ENCODE measurements around the gene MAML2. TPM values are rescaled to one million over a fixed set of nuclear protein-coding genes. Genes with fewer than 3 reads are reported as not detected.

Gene MAML2
- total RNA-seq, 1 experiment from 2014 or later, result 0.11 TPM

DNA sequence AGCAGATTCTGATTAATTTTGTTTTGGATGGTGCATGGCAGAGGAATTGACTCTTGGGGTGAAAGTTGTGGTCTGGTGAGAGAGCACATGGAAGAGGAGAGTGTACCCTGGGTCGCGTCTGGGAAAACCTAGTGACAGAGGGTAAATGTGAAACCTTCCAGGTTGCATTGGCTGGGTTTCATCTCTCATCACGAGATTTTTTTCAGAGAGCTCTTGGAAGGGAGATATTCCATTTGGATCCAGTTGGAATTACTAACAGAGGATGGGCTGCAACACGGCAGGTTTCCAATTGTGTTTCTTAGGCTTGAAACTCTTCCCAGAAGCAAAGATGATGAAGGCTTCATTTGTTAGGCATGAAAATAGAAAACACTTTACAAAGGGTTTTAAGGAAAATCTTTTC lies 309.4 kb downstream of the MAML2 start:
- Histone ChIP-seq H3K9me2 (replicated peaks; ENCODE audit: insufficient read depth, low read length) (no peaks in the 10 kb centered on the region), H3K36me3 (ENCODE audit: insufficient read depth, low read length) (no peaks in the 10 kb centered on the region), H3K4me2 (ENCODE audit: low read depth, low read length, poor library complexity, severe bottlenecking) (no peak overlapping the region), H3K27me3 (ENCODE audit: low read length) (no peaks in the 10 kb centered on the region), H3K4me1 (ENCODE audit: low read length) (no peaks in the 10 kb centered on the region), H3K27ac (ENCODE audit: low read length) (no peak overlapping the region), H3K4me3 (ENCODE audit: low read length) (no peak overlapping the region), H4K20me1 (ENCODE audit: insufficient read depth, low read depth, low read length) (no peaks in the 10 kb centered on the region), H3K9ac (ENCODE audit: low read length) (no peak overlapping the region), H3K9me3 (ENCODE audit: low read length) (no peaks in the 10 kb centered on the region), H3K79me2 (ENCODE audit: low read length) (no peaks in the 10 kb centered on the region), H2AFZ (ENCODE audit: low read length) (no peak overlapping the region)
- DNase-seq, result no peak

DNA sequence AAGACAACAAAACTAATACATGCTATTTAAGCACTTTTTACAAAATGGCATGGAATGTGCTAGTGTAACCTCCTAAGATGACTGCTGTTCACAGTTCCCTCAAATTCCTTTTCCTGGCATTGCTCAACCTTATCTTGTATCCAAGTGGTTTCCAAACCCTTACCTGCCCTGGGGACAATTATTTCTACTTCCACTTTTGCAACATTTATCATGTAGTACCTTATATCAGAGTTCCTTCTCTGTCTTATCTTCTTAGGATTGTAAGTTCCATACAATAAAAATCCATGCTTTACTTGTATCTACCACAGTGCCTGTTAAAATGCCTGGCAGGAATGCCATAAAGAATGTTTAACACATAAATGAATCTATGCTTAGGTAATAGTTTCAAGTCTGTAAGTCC lies 309.9 kb downstream of the MAML2 start:
- Histone ChIP-seq H2AFZ (ENCODE audit: low read length) (no peak overlapping the region), H3K4me1 (ENCODE audit: low read length) (no peaks in the 10 kb centered on the region), H3K36me3 (ENCODE audit: insufficient read depth, low read length) (no peaks in the 10 kb centered on the region), H3K4me3 (ENCODE audit: low read length) (no peak overlapping the region), H3K4me2 (ENCODE audit: low read depth, low read length, poor library complexity, severe bottlenecking) (no peak overlapping the region), H3K9ac (ENCODE audit: low read length) (no peak overlapping the region), H4K20me1 (ENCODE audit: insufficient read depth, low read depth, low read length) (no peaks in the 10 kb centered on the region), H3K9me3 (ENCODE audit: low read length) (no peaks in the 10 kb centered on the region), H3K79me2 (ENCODE audit: low read length) (no peaks in the 10 kb centered on the region), H3K27ac (ENCODE audit: low read length) (no peak overlapping the region), H3K9me2 (replicated peaks; ENCODE audit: insufficient read depth, low read length) (no peaks in the 10 kb centered on the region), H3K27me3 (ENCODE audit: low read length) (no peaks in the 10 kb centered on the region)
- DNase-seq, result no peak

DNA sequence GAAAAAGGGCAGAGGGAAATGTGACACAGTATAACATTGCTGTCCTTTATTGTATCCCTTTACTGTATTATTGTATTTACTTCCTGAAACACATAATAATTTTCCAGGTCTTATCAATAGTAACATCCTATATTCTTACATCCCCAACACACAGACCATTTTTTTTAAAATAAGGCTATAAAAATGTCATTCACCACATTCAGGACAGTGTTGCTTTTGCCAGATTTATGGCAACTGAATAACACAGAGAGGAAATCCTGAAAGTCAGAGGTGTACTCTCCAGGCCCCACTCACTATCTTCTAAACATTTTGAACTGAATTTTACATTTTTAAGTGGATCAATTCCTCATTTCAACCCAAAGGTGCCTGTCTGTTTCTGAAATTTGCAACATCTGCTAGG lies 314.2 kb downstream of the MAML2 start:
- H3K27me3 ChIP-seq (ENCODE audit: low read length), result no peaks in the 10 kb centered on the region
- no peak for DNase-seq
- no peak overlapping the region for H3K9ac ChIP-seq (ENCODE audit: low read length)
- H2AFZ ChIP-seq (ENCODE audit: low read length), result no peak overlapping the region
- no peak overlapping the region for H3K27ac ChIP-seq (ENCODE audit: low read length)
- no peak overlapping the region for H3K4me2 ChIP-seq (ENCODE audit: low read depth, low read length, poor library complexity, severe bottlenecking)
- H3K9me3 ChIP-seq (ENCODE audit: low read length), result no peaks in the 10 kb centered on the region
- no peaks in the 10 kb centered on the region for H3K4me1 ChIP-seq (ENCODE audit: low read length)
- no peaks in the 10 kb centered on the region for H3K36me3 ChIP-seq (ENCODE audit: insufficient read depth, low read length)
- no peaks in the 10 kb centered on the region for H3K9me2 ChIP-seq (replicated peaks; ENCODE audit: insufficient read depth, low read length)
- H3K79me2 ChIP-seq (ENCODE audit: low read length), result no peaks in the 10 kb centered on the region
- H4K20me1 ChIP-seq (ENCODE audit: insufficient read depth, low read depth, low read length), result no peaks in the 10 kb centered on the region
- H3K4me3 ChIP-seq (ENCODE audit: low read length), result no peak overlapping the region

DNA sequence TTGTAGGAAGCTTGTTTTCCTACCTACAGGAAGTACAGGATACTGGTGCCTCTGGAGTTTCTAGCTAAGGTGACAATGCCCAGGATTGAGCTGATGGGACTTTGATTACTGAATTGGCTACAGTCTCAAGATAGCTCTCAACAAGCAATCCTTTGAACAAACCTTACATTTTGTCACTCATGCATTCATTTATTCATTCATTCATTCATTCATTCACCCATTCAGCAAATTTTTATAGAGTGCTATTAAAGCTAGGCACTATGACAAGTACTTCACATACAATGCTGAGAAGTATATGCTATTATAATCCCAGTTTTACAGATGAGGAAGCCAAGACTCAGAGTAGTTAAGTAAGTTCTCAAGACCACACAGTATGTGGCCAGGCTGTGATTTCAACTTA lies 316.0 kb downstream of the MAML2 start:
- no peak overlapping the region for H3K4me3 ChIP-seq (ENCODE audit: low read length)
- no peak overlapping the region for H2AFZ ChIP-seq (ENCODE audit: low read length)
- no peak for DNase-seq
- no peaks in the 10 kb centered on the region for H3K9me3 ChIP-seq (ENCODE audit: low read length)
- H4K20me1 ChIP-seq (ENCODE audit: insufficient read depth, low read depth, low read length), result no peaks in the 10 kb centered on the region
- no peaks in the 10 kb centered on the region for H3K4me1 ChIP-seq (ENCODE audit: low read length)
- H3K27me3 ChIP-seq (ENCODE audit: low read length), result no peaks in the 10 kb centered on the region
- H3K79me2 ChIP-seq (ENCODE audit: low read length), result no peaks in the 10 kb centered on the region
- no peak overlapping the region for H3K9ac ChIP-seq (ENCODE audit: low read length)
- no peaks in the 10 kb centered on the region for H3K9me2 ChIP-seq (replicated peaks; ENCODE audit: insufficient read depth, low read length)
- H3K27ac ChIP-seq (ENCODE audit: low read length), result no peak overlapping the region
- no peaks in the 10 kb centered on the region for H3K36me3 ChIP-seq (ENCODE audit: insufficient read depth, low read length)
- H3K4me2 ChIP-seq (ENCODE audit: low read depth, low read length, poor library complexity, severe bottlenecking), result no peak overlapping the region

DNA sequence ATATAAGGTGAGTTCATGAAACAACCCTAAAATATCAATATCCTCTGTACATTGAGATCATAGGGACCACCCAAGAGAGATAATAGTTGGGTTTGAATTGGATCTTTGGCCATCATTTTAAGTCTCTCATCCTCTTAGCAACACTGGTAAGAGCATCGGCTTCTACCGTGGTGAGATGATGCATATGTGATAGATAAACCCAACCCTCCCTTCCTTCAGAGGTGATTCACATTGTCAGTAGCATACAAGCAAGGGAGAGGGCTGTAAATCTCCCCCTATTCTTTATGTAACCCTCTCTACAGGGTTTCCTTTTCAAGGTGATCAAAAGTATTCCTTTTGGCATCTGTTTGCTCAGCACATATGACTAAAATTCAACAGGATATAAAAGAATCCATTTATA lies 316.7 kb downstream of the MAML2 start:
- no peaks in the 10 kb centered on the region for H3K9me3 ChIP-seq (ENCODE audit: low read length)
- H3K4me3 ChIP-seq (ENCODE audit: low read length), result no peak overlapping the region
- no peaks in the 10 kb centered on the region for H3K4me1 ChIP-seq (ENCODE audit: low read length)
- H3K27ac ChIP-seq (ENCODE audit: low read length), result no peak overlapping the region
- H3K9me2 ChIP-seq (replicated peaks; ENCODE audit: insufficient read depth, low read length), result no peaks in the 10 kb centered on the region
- no peak overlapping the region for H2AFZ ChIP-seq (ENCODE audit: low read length)
- DNase-seq, result no peak
- H3K36me3 ChIP-seq (ENCODE audit: insufficient read depth, low read length), result no peaks in the 10 kb centered on the region
- no peaks in the 10 kb centered on the region for H4K20me1 ChIP-seq (ENCODE audit: insufficient read depth, low read depth, low read length)
- no peak overlapping the region for H3K9ac ChIP-seq (ENCODE audit: low read length)
- H3K79me2 ChIP-seq (ENCODE audit: low read length), result no peaks in the 10 kb centered on the region
- 0 out of 2 replicates have a peak, but pooled peaks cover 3% of the 10 kb centered on the region for H3K27me3 ChIP-seq (ENCODE audit: low read length)
- H3K4me2 ChIP-seq (ENCODE audit: low read depth, low read length, poor library complexity, severe bottlenecking), result no peak overlapping the region

DNA sequence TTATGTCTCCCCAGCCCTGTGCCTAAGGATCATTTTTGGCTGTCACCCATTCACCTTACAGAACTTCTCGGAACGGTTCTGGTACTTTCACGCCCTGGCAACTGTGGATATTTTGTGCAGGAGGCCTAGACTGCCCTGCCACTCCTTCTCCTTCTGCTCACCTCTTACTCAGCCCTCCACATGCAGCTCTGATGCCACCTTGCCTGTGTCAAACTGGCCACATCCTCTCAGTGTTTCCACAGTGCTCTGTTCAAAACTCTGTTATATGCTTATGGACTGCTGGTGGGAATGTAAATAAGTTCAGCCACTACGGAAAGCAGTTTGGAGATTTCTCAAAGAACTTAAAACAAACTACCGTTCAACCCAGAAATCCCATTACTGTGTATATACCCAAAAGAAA lies 318.3 kb downstream of the MAML2 start:
- no peak overlapping the region for H3K4me3 ChIP-seq (ENCODE audit: low read length)
- H3K27ac ChIP-seq (ENCODE audit: low read length), result no peak overlapping the region
- H3K27me3 ChIP-seq (ENCODE audit: low read length), result 0 out of 2 replicates have a peak, but pooled peaks cover 3% of the 10 kb centered on the region
- H4K20me1 ChIP-seq (ENCODE audit: insufficient read depth, low read depth, low read length), result no peaks in the 10 kb centered on the region
- H3K9me3 ChIP-seq (ENCODE audit: low read length), result no peaks in the 10 kb centered on the region
- DNase-seq, result no peak
- no peaks in the 10 kb centered on the region for H3K4me1 ChIP-seq (ENCODE audit: low read length)
- H3K79me2 ChIP-seq (ENCODE audit: low read length), result no peaks in the 10 kb centered on the region
- H2AFZ ChIP-seq (ENCODE audit: low read length), result no peak overlapping the region
- no peaks in the 10 kb centered on the region for H3K36me3 ChIP-seq (ENCODE audit: insufficient read depth, low read length)
- no peak overlapping the region for H3K9ac ChIP-seq (ENCODE audit: low read length)
- no peaks in the 10 kb centered on the region for H3K9me2 ChIP-seq (replicated peaks; ENCODE audit: insufficient read depth, low read length)
- H3K4me2 ChIP-seq (ENCODE audit: low read depth, low read length, poor library complexity, severe bottlenecking), result no peak overlapping the region

DNA sequence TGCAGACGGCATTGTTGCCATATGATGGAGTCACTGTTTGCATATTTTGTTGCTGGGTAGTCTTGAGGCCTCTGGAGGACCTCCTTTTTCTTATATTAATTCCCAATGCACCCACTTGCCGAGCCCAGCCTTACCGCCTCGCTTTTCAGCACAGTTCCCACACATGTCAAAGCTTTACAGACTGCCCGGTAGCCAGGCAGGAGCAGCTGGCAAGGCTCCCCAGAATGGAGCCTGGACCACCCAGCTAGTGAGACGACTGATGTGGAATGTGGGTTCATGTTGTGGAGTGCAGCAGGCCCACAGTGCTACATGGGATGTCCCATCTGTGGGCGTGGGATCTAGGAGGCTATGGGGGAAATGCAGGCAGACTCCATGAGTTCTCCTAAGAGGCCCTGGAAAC lies 319.7 kb downstream of the MAML2 start:
- DNase-seq, result no peak
- no peaks in the 10 kb centered on the region for H3K79me2 ChIP-seq (ENCODE audit: low read length)
- H3K27ac ChIP-seq (ENCODE audit: low read length), result no peak overlapping the region
- H3K9me3 ChIP-seq (ENCODE audit: low read length), result no peaks in the 10 kb centered on the region
- H3K27me3 ChIP-seq (ENCODE audit: low read length), result 0 out of 2 replicates have a peak, but pooled peaks cover 3% of the 10 kb centered on the region
- no peak overlapping the region for H3K9ac ChIP-seq (ENCODE audit: low read length)
- H3K4me2 ChIP-seq (ENCODE audit: low read depth, low read length, poor library complexity, severe bottlenecking), result no peak overlapping the region
- no peak overlapping the region for H3K4me3 ChIP-seq (ENCODE audit: low read length)
- H2AFZ ChIP-seq (ENCODE audit: low read length), result no peak overlapping the region
- H3K36me3 ChIP-seq (ENCODE audit: insufficient read depth, low read length), result no peaks in the 10 kb centered on the region
- H3K4me1 ChIP-seq (ENCODE audit: low read length), result no peaks in the 10 kb centered on the region
- H3K9me2 ChIP-seq (replicated peaks; ENCODE audit: insufficient read depth, low read length), result no peaks in the 10 kb centered on the region
- no peaks in the 10 kb centered on the region for H4K20me1 ChIP-seq (ENCODE audit: insufficient read depth, low read depth, low read length)

DNA sequence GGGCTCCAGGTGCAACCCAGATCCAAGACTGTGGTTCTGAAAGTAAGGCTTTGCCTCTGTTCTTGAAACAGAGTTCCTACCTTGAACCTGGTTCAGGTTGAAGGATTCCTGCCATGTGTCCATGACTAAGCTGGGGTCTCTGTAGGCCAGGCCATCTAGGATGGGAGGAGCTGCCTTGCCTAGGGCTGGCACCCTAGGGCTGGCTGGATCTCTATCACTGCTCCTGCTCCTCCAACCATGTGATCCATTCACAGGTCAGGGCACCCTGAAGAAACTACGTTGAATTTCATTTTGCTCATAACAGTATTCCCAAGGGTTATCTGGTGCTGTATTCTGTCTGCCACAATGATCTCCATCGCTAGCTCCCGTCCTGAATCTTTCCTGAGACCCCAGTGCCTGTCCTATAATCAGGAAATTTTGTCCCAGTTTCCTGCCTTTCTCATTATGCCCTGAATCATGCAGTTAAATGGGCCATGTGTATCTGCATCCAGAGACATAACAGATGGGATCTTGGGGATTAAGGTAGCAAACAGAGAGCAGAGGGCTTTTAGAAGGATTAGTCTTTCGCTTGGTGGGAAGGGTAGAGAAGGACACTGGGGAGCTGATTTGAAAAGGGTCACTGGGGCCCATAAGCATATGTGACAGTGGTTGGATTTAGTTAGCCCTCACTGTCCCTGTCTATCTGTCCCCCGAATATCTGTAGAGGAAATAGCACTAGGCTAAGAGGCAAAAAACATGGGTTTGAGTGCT lies 320.9 kb downstream of the MAML2 start:
- Histone ChIP-seq H3K4me1 (ENCODE audit: low read length) (no peaks in the 10 kb centered on the region), H3K9ac (ENCODE audit: low read length) (no peak overlapping the region), H3K4me2 (ENCODE audit: low read depth, low read length, poor library complexity, severe bottlenecking) (no peak overlapping the region), H3K36me3 (ENCODE audit: insufficient read depth, low read length) (no peaks in the 10 kb centered on the region), H3K27ac (ENCODE audit: low read length) (no peak overlapping the region), H3K9me3 (ENCODE audit: low read length) (no peaks in the 10 kb centered on the region), H3K27me3 (ENCODE audit: low read length) (0 out of 2 replicates have a peak, but pooled peaks cover 3% of the 10 kb centered on the region), H4K20me1 (ENCODE audit: insufficient read depth, low read depth, low read length) (no peaks in the 10 kb centered on the region), H2AFZ (ENCODE audit: low read length) (no peak overlapping the region), H3K9me2 (replicated peaks; ENCODE audit: insufficient read depth, low read length) (no peaks in the 10 kb centered on the region), H3K4me3 (ENCODE audit: low read length) (no peak overlapping the region), H3K79me2 (ENCODE audit: low read length) (no peaks in the 10 kb centered on the region)
- no peak for DNase-seq

Data from Karpas-422 (cell line).